Activated T-helper 9 cell treated with anti-CD3 and anti-CD28 coated beads, Interleukin-2, amount 50 U/mL, for 16 hours (primary cell): ENCODE data around the gene PGLYRP2.
A peak's percentile ranks its signal among the peaks of the same experiment; 100 is the strongest.

Experiments
- DNase-seq: peaks from one replicate; pipeline ENCODE4 v3.0.0-alpha.2; 2020; ENCODE audit warnings: low read depth

The PGLYRP2 gene

DNA sequence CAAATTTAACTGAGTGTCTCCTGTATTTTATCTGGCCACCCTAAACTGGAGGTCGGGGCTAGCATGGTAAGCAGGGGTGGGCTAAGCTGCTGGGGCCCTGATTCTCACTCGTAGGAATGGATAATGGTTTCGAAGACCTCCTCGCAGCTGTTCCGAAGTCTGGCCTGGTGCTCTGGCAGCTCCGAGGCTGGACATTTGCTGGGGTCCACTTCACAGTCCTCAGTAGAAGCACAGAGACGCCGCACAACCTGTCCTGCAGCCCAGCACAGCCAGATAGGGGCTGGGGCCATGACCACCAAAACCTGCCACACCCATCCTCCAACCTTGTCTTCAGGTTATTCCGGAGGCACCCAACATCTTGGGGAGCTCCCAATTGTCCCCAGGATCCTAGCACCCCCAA, 23.3 kb downstream of the PGLYRP2 start:
- DNase-seq, result no peak

- no peak for DNase-seq
Observed at GRCh38 chr19:15453906-15454860, 25.1 kb downstream of the PGLYRP2 start.

DNA sequence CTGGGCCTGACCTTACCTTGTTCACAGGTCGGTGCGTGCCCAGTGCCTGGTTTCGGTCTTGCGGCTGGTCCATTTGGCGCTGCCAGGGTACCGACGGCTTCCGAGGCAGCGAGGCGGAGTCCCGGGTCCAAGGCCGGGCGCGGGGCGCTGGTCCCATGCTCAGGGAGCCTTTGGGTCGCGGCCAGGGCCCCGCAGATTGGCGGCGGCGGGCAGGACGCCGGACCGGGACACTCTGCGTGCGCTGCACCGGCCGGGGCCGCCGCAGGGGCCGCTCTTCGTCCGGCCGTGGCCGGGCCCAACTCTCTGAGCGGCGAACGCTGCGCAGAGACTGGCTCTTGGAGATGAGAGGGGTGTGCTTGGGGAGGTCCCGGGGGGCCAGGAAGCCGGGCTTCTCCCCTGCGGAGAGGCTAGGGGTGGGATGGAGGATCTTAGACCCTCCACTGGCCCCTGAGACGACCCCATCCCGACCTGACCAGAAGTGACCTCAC, 26.2 kb downstream of the PGLYRP2 start:
- DNase-seq, result no peak

- no peak for DNase-seq
Observed at GRCh38 chr19:15452111-15453047, 26.9 kb downstream of the PGLYRP2 start.

GRCh38 chr19:15450528-15450890, 28.8 kb downstream of the PGLYRP2 start:
- no peak for DNase-seq

GRCh38 chr19:15449620-15450527, 29.4 kb downstream of the PGLYRP2 start, which contains the start of gene WIZ:
WIZ (minus strand) TSS chr19:15449956; CDS start chr19:15448307, 1,649 bp downstream.
- peak; percentile 75 for DNase-seq

DNA sequence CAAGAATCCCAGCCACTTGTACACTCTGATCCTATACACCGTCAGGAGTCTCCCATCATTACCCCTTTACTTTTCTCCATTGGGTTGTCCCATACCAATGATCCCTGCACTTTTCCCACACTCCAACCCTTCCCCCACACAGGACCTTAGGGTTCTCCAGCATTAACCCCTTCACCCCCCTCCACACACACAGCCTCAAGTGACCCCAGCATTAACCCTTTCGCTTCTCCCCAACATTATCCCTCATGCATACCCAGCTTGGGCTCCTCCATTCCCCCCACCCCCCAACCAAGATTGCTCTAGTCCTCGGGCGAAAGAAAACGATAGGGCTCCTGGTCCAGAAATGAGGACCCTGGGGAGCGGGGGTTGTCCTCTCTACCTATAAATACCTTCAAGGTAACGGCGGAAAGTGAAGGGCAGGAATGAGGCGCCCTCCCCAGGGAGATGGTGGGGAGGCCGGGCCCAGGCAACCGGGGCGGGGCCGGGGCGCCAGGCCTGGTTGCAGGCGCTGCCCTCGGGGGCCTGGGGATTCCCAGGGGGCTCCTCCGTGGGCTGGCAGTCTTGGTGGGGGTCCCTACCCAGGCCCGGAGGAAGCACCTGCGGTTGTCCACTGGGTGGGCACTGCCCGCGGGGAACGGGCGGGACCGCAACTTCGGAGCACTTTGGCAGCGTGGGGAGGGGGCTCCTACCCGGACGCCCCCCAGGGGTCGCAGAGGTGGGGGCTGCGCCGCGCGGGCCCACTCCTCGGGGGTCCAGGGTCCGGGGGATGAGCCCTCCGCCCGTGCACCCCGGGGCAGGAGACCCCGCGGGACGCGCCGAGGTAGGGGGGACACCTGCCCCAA, 30.3 kb downstream of the PGLYRP2 start:
- no peak for DNase-seq

DNA sequence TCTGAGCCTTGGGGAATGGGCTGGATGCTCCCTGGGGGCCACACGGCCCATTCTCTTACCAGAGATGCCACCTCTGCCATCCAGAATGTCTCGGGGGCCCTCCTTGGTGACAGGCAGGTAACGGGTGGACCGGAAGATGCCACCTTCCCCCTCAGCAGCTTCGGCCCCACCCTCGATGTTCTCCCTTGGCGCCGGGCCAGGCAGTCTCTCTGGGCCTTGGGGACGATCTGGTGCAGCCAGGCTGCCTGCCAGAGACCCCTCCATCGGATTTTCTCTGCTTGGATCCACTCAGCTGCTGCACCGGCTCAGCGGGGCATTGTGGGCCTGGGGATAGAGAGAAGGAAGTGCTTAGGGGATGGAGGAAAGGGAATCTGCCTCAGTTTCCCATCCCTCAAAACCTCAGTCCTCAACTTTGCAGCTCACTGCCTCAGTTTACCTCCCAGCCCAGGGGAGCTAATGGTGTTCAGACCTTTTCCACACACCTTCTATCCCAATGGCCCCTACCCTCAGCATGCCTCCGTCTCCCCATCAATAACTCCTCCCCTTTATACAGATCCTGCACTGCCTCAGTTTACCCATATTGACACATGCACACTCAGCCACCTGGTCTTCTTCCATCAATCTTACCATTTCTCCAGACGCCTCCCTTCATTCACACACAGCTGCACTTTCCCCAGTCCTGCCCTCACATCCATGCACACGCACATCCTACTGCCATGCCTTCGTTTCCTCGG, 31.1 kb downstream of the PGLYRP2 start:
- DNase-seq, result no peak

- no peak for DNase-seq
Observed at GRCh38 chr19:15447057-15447456, 32.2 kb downstream of the PGLYRP2 start.

DNA sequence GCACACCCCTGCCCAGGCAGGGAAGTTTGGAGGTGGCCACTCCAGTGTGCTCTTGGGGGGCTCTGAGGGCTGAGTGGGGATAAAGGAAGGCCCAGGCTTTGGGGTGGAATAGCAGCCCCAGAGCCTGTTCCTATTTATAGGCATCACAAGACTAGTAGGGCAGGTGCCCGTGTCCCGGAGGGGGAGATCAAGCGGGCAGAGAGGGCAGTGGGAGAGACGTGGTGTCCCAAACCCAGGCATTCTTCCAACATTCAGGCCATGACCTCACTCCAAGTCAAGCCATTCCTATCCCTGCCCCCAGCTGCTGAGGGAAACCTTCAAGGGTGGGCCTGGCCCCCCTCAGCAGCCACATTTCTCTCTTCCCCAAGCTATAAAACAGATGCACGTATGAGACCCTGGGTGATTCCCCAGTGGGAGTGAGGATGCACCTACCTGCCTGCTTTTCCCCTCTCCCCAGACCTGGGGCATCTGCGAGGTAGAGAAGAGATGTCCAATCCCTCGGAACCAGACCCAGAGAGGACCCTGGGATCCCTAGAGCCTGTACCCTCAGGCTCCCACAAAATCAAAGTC, 33.4 kb downstream of the PGLYRP2 start:
- no peak for DNase-seq

- no peak for DNase-seq
Observed at GRCh38 chr19:15445227-15445605, 34.1 kb downstream of the PGLYRP2 start.

GRCh38 chr19:15444505-15445226, 34.6 kb downstream of the PGLYRP2 start:
- DNase-seq, result no peak

DNA sequence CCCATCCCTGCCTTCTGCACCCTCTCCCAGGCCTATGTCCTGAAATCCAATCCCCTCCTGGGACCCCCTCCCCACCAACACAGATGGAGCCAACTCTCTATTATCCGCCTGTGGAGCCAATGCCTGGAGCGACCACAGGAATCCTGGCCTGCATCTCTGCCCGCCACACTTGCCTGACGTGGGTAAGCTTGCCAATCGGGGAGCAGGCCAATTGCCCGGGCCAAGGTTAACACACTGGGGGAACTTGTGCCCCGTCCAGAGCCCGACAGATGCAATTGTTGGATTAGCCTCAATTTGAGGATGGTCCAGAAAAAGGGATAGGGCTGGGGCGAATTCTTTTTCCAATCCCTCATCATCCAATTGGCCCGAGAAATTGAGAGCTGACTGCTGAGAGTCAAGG, 35.5 kb downstream of the PGLYRP2 start:
- no peak for DNase-seq

DNA sequence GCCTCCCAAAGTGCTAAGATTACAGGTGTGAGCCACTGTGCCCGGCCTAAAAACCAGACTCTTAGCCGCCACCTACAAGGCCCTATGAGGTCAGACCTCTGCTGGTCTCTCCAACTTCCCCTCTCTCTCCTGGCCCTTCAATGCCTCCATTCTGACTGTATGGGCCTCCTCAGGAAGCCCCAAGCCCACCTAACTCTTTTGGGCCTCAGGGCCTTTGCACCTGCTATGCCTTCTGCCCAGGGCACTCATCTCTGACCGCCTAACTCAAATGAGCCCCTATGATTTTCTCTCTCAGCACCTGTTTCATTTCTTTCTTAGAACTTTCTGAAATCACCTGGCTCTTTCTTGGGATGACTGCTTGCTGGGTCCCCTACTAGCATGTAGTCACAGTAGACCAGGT, 36.0 kb downstream of the PGLYRP2 start:
- DNase-seq, result no peak

DNA sequence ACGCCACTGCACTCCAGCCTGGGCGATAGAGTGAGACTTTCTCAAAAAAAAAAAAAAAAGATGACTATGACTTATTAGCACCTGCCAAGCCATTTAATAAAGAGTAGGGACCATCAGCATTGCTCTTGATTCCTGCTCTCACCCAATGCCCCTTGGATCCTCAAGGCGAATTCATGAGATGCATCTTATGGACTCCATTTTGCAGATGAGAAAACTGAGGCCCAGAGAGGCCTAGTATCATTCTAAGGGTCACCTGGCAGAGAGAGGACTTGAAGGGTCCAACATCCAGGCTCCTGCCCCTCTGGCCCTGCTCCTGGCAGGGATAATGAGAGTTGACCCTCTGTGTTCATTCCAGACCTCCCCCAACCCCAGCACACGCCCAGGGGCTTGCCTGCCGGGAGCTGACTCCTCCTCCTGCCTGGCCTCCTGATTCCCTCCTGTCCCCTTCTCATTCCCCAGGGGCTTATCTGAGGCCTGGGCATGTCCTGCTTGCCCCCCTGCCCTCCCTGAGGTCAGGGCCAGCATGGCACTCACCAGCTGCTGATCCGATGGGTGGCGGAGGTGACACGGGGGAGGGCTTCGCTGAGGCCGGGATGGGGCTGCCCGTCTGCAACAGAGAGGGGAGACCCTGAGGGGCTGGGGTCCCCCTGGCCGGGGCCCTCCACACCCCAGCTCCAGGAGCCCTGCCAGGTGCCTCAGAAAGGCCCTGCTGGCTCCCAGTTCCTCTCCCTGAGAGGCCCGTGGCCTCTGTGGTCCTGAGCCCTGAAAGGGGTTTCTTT, 37.0 kb downstream of the PGLYRP2 start:
- no peak for DNase-seq

DNA sequence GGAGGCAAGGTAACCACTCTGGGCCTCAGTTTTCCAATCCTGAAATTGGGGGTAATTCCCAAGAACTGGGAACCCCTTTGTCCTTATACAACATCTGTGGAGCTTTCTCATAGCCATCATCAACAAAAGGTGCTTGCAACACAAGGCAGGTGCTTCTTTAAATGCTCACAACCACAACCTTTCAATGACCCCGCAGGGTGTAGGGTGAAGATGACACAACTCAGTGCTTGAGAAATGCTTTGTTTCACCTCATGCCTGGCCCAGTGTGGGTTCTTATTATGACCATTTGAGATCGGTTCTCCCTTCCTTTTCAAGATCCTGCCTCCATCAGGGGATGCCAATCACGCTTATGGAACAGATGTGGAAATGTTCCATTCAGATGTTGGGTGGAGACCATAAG, 38.0 kb downstream of the PGLYRP2 start:
- DNase-seq, result no peak

DNA sequence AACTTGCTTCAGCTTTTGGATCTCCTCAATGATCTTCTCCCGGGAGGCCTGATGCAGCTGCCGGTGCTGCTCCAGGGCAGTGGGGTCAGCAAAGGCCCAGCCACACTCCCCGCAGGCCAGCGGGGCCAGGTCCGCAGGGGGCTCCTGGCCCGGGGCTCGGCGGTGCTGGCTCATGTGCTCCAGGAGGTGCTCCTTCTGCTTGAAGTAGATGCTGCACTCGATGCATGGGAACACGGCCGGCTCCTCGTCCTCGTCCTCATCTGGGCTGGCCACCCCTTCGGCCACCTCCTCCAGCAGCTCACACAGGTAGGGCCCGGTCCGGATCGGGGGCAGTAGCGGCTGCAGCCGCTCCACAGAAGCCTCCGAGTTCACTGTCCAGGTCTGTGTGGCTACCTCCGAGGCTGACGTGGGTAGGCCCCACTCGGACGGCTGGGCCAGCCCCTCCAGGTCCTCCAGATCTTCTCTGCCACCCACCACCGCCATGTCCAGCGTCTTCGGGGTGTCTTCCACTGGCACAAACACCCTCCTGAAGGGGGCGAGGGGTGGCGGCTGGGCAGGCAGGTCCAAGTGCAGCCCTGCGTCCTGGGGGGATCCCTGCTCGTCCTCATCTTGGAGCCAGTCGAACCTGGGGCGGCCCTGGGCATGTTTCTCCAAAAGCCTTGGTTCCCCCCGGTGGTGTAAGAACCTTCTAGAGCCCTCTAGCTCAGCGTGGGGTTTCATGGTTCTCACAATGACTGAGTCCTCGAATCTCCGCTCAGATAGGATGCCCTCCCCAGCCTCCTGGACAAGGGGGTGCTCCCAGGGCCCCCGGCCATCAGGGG, 39.3 kb downstream of the PGLYRP2 start:
- no peak for DNase-seq
